HG03066 (cell line): ENCODE measurements around the gene ACAP2.
"Not testable (repeated sequence)": the region's sequence is repeated elsewhere in the genome, so short reads cannot be mapped to it uniquely, and the experiment has no call there.

ENCODE experiments used
- ATAC-seq: cut with Tn5 transposase; IDR thresholded peaks from one replicate; pipeline ENCODE4 v1.9.1; 2021; ENCODE audit warnings: low read depth; ENCODE audit not compliant: unreplicated experiment

The ACAP2 gene

DNA sequence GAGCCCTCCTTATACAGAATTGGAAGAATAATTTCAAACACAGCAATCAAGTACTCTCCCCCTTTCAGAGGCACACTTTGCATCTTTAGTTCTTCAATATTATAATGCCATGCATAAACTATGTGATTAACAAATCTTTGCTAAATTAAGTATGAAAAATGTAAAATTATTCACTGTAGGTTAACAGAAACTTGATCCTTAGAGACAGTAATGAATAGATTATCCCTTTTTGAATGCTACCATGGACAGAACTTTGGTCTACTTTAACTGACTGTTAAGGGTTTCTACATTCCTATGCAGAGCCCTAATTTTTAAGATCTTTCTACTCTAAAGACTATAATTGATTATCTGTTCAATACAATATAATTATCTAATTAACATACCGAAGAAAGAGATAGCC, 146.2 kb downstream of the ACAP2 start:
- no peak for ATAC-seq

DNA sequence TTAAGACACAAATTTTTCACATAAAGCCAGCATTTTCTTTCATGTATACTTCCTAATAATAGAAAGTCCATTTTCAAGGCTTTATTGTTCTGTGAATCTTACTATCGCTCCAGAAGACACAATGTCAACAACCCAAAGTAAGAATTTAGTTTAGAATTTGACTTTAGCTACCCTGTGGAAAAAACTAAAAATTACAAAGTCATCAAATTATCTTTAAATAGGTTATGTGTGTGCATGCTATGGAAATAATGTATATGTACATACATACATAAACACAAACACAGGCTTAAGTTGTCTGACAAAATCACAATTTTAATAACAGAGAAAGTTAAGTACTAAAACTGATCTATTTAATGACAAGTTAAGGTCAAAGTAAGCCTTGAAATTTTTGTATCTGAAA, 151.7 kb downstream of the ACAP2 start:
- no peak for ATAC-seq

DNA sequence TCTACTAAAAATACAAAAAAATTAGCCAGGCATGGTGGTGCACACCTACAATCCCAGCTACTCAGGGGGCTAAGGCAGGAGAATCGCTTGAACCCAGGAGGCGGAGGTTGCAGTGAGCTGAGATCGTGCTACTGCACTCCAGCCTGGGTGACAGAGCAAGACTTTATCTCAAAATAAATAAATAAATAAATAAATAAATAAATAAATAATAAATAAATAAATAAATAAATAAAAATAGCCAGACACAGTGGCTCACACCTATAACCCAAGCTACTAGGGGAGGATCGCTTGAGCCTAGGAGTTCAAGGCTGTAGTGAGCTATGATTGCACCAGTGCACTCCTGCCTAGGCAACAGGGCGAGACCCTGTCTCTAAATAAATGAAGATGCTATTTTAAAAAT, 152.2 kb downstream of the ACAP2 start:
- not testable (repeated sequence) for ATAC-seq

DNA sequence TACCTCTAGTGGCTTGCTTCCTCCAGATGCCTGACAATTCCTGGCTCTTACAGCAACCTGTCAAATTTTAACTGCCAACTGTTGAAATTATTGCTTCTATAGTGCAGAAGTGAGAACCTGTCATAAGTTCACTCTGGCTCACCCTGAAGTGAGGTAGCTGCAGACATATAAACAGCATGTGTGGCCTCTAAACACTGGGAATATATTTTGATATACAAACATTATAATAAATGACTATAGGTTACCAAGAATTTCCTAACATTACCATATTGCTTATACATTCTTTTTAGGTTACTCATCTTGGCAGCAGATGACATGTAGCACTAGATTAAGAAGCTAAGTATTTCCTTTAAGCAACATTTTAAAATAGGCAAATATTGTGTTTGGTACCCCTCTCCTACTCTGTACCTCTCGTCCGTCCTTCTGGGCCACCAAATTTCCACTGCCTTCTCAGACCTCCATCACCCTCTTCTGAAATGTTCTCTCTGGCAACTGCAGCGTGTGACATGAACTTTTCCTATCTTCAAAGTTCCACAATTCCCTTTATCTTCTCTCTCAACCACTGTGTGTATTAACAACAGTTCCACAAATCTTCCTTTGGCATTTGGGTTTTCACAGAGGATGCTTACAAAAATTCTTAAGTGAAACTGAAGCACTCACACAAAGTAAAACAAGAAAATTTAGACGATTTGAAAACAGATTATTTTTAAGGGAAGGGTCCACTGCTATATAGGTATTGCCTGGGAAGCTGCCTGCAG, 156.5 kb downstream of the ACAP2 start:
- ATAC-seq, result no peak

DNA sequence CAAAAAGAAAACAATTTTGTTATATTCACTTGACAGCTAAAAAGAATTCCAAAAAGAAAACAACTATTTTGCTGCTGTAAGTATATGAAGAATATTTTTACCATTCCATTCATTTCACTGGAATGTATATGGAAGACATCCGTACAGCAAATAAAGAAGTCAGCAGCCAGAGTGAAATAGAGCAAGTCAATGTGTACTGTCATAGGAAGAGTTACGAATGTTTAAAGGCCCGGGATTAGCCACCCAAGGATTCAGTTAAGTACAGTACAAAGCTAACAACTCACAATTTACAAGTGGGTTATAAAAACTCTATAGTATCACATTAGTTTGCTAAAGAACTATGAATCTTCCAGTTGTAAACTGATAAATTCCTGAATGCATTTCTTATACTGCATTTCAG, 157.4 kb downstream of the ACAP2 start:
- no peak for ATAC-seq

DNA sequence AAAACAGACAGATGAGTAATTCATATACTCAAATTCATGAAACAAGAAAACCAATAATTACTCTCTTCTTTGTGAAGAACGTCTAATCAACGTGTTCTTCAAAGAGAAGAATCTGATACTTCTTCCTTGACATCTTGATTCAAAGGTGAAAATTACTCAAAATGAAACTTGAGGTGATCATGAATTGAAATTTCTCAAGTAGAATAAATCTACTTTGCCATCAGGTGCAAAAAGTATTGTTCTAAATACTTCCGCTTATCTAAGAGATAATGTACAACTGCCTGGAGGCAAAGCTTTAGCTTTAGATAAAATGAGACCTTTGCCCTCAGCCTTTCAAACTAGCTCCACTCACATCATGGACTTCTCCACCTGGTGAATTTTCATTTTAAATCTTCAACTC, 158.0 kb downstream of the ACAP2 start:
- no peak for ATAC-seq

DNA sequence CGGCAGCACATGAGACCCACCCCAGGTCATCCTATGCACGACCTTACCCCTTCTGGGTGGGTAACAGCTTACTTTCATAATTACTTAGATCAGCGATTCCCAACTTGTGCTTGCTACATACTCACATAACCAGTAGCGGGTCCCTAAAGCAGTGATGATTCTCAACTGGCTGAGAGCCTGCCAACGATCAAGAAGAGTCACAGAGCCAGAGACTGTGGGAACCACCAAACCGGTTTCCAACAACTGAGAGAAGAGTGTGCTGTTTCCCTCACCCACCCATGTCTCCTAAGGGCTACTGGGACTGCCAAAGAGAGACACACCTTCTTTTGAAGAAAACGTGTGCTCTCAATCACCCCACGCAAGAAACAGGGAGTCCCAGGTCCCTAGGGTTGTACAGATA, 159.9 kb downstream of the ACAP2 start:
- ATAC-seq, result no peak

DNA sequence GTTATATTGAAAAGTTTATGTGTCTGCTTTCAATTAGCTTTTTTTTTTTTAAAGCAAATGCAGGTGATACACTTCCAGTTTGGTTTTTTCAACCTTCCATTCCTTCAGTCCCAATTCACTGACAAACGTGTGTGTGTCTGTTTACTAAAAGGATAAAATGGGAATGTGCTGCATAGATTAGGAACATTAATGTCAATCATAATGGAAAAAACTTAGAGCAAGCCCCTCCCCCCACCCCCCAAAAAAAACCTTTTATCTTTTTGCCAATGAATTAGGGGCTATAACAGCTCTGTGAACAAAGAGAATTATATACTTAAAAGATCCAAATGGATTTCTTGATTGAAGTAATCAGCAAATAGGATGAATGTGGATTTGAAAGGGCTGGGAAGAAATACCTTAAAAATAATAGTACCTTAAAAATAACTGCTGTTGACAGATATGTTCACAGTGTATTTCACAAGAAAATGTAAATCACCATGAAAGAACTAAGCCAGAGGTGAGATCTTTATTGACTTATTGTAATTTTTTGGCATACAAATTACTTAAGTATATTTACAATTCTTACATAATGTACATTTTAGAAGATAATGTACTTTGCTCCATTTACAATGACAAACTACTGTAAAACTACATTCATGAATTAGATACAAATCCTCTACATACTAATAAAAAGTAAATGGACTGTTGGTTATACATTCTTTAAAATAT, 168.4 kb downstream of the ACAP2 start:
- no peak for ATAC-seq

DNA sequence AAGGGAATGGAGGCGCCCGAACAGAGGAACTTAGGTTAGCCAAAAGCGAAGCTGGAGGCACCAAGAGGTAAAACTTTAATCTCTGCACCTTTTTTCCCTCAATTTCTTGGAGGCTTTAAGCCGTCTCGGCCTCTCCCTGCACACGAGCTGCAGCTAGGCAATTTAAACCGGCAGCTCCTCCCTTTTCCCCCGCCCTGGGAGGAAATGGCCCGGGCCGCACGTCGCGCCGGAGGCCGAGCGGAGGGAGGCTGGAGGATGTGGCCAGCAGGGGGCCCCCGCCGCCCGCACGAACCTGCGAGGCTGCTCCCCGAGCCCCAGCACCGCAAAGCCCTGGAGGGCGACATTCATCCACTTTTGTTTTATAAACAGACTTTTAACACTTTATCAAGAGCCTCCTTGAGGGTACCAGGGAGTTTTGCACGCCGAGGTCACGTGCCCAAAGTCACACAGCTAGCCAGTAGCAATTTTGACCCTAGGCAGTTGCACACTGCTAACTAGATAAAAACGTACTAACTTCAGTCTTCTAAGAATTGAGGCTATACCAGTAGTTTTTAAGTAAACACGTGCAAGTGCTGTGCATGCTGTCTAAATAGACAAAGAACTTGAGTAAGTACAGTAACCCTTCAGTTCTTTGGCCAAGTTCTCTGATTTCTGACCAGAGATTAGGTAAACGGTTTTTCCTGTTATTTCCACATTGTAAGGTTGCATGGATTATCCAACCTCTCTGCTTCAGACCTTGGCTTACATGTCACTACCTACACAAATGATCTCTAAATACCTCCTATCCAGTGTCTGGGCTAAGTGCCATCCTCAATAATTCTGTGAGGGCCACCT, 171.2 kb downstream of the ACAP2 start:
- peak; percentile 79 for ATAC-seq

DNA sequence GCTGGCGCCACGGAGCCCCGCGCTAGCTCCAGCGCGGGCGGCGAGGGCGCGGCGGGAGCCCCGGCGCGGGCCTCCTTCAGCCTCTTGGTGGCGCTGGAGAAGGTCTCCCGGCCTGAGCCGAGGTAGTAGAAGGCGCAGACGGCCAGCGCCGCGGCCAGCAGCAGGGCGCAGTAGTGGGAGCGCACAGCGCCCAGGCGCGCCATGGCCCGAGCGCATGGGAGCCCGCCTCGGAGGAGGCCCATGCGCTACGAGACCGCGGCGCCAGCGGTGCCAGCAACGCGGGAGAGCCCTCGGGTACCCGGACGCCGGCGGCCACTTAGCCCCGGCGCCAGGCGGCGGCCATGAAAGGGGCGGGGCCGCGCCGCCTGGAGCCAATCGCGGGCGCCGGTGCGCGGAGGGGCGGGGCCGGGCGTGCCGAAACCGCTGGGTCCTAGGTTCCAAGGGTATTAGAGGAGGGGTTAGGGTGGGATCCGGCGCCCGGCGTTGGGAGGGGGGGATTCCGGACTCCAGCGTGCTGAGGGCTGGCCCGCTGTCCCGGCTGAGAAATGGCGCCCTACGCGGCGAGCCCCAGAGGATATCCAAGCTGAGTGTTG, 171.9 kb downstream of the ACAP2 start, which contains the start of gene XXYLT1:
TSS of gene XXYLT1 (minus strand) at position 343 of the 593 bp plus-strand sequence. CDS start at position 242, 101 bp downstream.
- ATAC-seq, result peak; percentile 76

DNA sequence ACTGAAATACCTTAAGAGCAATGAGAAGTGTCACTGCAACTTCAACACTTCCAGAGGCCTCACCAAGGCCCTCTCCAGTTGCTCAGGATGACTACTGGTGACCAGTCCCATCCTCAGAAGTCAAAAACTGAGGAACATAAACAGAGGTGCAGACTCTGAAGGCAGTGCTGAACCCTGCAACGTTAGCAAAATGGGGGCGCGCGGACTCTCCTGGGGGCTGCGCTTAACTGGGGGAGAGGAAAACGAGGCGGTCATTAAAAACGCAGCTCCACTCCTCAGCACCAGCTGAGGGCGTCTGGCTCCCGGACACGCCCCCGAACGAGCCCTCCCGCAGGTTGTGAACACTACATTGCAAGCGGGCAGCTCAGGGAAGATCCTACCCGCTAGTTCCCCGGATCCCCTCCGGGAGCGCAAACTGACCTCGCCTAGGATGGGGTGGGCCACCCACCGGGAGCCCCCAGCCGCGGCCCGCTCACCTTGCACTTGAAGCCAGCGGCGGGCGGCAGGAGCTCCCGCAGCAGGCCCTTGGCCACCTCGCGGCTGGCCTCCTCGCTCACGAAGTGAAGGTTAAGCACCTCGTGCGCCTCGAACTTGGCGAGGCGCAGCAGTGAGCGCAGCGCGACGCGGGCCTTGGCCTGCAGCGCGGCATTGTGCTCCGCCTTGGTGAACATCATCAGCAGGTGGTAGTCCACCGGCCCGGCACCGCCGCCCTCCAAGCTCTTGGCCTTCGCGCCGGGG, 172.6 kb downstream of the ACAP2 start:
- peak; percentile 20 for ATAC-seq

DNA sequence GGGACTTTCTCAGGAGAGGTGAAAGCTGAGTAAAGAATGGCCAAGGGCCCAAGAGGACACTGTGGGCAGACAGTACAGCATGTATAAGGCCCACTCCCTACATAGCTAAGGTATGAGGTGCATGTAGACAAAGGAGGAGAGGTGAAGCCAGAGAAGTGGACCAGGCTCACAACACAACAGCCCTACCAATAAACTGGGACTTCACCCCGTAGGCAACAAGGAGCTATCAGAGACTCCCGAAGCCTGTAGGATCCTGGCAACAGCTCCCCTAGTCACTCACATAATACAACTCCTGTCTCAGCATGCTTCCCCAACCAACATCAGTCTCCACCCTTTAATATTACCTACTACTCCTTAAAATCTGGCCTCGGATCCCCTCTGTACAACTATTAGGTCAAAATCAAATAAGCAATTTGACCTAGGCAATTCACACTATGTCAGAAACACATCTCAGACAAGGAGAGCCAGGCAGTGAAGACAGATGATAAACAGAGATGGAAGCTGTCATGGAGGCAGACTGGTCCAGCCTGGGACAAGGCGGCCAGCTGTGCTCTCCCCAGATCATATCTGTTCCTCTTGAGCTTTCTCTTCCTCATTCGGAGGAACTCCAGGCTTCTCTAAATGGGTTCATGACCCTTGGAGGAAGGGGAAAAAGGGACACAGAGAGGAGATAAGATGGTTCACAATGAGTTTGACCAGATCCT, 173.3 kb downstream of the ACAP2 start:
- no peak for ATAC-seq

DNA sequence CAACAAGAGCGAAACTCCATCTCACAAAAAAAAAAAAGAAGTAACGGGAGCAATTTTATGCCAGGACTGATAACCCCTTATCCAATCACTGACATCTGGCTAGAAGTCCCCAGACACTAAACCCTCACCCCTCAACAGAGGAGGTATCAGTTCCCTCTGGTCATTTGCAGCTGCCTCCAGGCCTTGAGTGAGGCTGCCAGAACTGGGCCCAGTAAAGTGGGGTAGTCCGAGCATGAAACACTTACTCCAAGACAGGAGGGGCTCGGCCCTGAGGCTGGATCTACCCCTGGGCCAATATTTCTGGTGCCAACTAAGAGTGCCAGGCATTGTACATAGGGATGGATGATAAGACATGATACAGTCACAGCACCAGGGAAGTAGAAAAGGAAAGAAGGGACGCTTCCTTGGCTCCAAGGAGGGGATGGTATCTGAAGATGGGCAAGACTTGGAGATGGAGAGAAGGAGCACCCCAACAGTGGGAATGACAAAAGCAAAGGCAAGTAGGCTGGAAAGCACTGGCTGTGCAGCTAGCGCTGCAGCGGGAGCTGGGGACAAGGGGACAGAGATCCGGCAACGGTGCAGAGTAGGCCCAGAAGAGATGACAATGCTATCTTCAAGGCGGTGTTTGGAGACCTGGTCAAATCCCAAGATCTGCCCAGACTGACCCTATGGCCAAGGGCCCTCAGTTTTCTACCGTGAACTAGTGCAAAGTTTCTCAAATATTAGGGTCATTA, 174.1 kb downstream of the ACAP2 start:
- ATAC-seq, result no peak

DNA sequence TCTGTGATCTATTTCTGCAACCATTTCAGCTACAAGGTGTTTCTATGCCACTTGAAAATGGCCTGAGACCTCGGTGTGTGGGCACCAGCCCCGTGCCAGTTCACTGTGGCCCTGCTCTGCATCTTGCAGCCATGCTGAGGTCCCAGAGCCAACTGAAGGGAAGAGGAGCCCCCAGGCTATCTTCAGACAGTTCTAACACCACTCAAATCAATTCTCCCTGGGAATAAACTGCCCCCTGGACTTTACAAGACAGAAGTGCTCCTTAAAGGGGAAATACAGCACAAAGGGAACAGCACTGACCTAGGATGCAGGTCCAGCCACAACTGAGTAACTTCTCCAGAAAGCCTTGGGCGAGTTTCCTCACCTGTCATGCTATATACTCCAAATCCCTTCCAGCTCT, 175.7 kb downstream of the ACAP2 start:
- ATAC-seq, result no peak

DNA sequence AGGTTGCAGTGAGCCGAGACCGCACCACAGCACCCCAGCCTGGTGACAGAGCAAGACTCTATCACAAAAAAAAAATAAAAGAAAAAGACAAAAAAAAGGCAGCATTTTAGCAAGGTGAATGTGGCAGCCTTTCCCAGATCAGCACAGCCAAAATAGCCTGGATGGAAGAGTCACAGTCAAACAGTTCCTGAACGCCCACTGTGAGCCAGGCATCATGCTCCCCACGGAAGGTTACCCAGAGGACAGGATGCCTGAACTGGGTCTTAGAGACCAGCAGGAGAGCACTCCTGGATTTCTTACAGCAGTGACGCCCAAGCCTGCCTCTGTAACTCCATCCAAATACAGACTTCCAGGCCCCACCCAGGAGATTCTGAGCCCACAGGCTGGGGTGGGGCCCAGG, 176.4 kb downstream of the ACAP2 start:
- ATAC-seq, result no peak

DNA sequence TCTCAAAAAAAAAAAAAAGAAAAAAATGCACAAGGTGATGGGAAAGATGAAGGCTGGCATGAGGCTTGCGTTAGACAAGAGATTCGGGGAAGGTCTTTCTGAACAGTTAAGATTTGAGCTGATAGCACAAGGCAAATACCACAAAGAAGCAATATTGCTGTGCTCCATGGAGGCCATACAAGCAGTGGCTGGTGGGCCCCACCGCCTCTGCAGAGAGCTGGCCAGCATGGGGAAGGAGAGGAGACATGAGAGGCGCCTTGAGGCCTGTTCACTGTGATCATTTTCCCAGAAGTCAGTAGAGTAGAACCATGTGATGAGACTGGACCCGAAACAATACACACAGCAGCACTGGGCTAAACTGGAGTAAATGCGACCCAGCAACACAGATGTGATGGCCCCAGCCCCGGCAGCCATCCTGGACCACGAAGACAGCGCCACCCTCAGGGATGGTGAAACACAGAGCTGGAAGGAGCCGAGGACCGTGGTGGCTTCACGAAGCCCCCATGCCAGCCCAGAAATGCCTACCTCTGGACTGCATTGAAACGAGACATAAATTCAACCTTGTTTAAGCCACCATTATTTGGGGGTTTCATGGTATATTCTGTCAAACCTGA, 177.3 kb downstream of the ACAP2 start:
- no peak for ATAC-seq

DNA sequence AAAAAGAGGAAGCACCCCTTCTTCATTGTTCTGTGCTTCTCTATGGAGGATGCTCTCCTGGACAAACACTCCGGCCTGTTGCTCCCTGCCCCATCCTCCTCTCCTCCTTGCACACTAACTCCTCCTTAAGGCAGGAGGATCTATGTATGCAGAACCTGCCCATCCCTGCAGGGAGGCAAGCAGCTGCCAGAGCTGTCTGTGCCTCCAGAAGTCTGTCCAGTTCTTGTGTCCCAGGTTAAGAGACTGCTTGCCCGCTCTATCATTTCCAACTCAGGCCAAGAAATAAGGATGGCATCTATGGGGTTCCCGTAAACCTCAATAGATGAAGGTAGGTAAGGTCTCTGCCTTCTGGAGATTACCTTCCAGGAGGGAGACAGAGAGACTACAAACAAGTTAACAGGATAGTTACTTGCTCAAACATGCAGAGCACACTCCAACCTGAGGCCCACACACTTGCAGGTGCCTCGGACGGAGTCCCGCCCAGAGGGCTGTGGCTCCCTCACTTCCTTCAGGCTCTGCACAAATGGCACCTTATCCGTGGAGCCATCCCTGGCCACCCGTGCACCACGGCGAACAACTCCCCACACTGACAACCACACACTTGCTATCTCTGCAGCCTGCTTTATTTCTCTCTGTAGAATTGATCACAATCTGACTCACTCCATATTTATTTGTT, 178.8 kb downstream of the ACAP2 start:
- no peak for ATAC-seq
